GM12873 (cell line): ENCODE measurements around the gene MC3R.

Experiments
- TF ChIP-seq, protein P1 (sequence below): IDR thresholded peaks from 2 replicates; pipeline ENCODE4 v1.5.1; 2012; ENCODE audit warnings: low read depth, mild to moderate bottlenecking, moderate library complexity, low read length, control low read depth; ENCODE audit not compliant: insufficient read depth; ENCODE audit errors: missing control alignments

The MC3R gene

DNA sequence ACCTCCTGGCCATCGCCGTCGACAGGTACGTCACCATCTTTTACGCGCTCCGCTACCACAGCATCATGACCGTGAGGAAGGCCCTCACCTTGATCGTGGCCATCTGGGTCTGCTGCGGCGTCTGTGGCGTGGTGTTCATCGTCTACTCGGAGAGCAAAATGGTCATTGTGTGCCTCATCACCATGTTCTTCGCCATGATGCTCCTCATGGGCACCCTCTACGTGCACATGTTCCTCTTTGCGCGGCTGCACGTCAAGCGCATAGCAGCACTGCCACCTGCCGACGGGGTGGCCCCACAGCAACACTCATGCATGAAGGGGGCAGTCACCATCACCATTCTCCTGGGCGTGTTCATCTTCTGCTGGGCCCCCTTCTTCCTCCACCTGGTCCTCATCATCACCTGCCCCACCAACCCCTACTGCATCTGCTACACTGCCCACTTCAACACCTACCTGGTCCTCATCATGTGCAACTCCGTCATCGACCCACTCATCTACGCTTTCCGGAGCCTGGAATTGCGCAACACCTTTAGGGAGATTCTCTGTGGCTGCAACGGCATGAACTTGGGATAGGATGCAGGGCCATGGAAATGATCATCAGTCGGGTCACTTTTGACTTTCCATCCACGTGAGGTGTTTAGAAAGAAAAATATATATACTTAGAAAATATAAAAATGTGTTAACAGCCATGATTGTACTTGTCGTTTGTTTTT, 868 bp downstream of the MC3R start:
- TF ChIP-seq, protein P1, sequence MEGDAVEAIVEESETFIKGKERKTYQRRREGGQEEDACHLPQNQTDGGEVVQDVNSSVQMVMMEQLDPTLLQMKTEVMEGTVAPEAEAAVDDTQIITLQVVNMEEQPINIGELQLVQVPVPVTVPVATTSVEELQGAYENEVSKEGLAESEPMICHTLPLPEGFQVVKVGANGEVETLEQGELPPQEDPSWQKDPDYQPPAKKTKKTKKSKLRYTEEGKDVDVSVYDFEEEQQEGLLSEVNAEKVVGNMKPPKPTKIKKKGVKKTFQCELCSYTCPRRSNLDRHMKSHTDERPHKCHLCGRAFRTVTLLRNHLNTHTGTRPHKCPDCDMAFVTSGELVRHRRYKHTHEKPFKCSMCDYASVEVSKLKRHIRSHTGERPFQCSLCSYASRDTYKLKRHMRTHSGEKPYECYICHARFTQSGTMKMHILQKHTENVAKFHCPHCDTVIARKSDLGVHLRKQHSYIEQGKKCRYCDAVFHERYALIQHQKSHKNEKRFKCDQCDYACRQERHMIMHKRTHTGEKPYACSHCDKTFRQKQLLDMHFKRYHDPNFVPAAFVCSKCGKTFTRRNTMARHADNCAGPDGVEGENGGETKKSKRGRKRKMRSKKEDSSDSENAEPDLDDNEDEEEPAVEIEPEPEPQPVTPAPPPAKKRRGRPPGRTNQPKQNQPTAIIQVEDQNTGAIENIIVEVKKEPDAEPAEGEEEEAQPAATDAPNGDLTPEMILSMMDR: peak; percentile 91

DNA sequence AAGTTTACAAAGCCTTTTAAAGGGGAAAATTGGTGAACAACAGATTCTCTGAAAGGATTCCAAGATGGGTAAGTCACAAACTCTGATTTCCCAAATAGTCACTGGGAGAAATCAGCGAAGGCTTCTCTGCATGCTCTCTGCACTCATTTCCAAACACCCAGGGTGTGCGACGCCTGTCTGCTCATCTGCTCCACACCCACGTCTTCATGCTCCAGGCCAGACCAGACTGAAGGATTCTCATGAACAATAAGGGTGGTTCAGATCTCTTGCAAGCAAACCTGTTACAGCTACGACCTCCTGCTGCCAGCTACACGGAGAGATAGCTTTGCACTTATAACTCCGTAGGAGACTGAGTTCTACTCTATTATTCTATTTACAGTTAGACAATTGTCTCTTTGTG, 1.4 kb downstream of the MC3R start:
- TF ChIP-seq, protein P1: no peak

DNA sequence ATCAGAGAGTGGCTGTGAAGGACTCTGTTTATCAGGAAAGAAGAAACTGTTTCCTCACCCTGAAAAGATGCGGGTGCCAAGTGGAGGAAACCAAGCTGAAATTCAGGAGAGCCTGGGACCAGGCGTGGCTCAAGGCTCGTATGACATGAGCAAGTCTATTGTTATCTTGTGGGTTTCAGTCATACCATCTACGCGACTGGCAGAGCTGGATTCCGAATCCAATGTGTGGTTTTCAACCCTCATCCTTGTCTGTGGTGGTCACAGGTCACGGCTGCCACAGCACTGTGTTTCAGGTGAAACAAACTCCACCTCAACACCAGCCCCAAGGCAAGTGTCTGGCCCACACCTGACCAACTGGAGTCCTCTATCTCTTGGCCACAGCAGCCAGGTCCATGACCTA, 9.1 kb downstream of the MC3R start:
- TF ChIP-seq, protein P1: no peak

DNA sequence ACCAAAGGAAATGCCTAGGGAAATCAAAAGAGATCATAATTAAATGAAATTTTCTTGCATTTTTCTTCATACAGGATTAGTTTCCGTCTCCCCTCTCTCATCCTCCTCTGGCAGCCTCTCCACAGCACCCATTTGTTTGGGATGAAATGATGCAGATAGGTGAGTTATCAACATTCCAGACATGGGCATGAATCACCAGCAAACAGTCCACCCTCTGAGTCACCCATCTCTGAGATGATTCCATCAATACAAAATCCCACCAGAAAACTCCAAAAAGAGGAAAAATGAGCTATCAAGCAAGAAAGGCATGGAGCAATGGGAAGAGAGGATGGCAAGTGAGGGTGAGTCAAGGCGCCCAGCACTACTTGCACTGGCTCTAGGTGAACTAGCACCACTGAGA, 11.4 kb downstream of the MC3R start:
- TF ChIP-seq, protein P1: no peak

DNA sequence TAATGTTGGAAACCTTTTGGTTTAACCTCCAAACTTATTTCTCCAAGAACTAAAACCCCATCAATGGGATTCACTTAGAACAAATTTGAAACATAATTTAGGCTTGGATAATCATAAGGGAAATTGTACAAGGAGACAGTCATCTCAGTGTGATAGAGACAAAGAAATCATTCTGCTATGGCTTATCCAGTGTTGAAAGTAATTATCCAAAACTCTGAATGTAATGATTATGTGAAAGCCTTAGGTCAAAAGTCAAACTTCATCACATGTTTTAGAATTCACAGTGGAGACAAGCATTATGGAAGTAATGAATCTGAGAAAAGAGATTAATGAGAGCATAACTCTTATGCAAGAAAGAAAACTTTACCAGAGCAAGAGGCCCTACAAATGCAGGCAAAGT, 20.0 kb downstream of the MC3R start:
- TF ChIP-seq, protein P1: no peak

DNA sequence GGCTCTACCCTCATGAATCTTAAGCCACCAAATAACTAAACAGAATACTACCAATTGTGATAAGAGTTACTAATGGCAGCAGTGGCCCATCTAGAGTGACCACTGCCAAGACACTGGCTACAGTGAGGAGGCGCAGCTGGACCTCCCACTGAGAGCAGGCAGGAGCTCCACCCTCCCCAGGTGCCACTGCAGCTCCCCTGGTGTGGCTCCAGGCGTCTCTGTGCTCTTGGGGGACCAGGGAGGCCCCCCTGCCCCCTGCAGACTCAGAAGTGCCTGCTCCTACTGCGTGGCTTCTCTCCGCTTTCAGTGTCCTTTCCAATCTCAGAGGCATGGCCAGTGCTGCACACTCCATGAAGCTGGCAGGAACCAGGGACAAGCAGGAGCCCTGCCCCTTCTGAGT, 23.4 kb downstream of the MC3R start:
- TF ChIP-seq, protein P1: no peak

DNA sequence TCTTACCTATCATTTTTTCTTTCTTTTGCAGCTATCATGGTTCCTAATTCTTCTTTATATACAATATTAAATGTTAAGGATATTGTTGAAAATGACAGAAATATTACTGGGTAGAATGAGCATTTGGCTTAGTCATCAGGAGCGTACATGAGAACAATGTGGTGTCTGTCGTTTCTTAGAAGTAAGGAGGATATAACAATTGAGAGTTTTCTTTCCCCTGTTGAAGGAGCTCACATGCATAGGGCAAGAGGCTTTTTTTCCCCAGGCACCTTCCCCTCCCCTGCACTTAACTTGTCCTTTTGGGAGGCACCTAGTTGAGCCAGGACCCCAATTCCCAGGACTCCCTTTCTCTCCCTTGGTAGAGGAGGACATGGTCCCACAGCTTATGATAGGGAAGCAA, 25.0 kb downstream of the MC3R start:
- TF ChIP-seq, protein P1: no peak
